HG02571 (cell line): Measurements from ENCODE around the gene MZF1.
A peak's percentile ranks its signal among the peaks of the same experiment; 100 is the strongest.

Source experiments
- ATAC-seq: cut with Tn5 transposase; IDR thresholded peaks from one replicate; pipeline ENCODE4 v1.9.1; 2021; ENCODE audit warnings: mild to moderate bottlenecking, moderate library complexity; ENCODE audit not compliant: unreplicated experiment

MZF1 gene

GRCh38 chr19:58556622-58557220, 16.4 kb downstream of the MZF1 start:
- no peak for ATAC-seq

GRCh38 chr19:58555920-58556621, 17.1 kb downstream of the MZF1 start:
- no peak for ATAC-seq

- no peak for ATAC-seq
Measured at GRCh38 chr19:58555369-58555885, 17.7 kb downstream of the MZF1 start.

GRCh38 chr19:58554494-58555368, 18.4 kb downstream of the MZF1 start, which contains the start of gene CHMP2A:
CHMP2A (minus strand) TSS chr19:58555105; CDS start chr19:58554212, 893 bp downstream.
- peak; percentile 34 for ATAC-seq

- no peak for ATAC-seq
Measured at GRCh38 chr19:58553799-58554493, 19.2 kb downstream of the MZF1 start.

GRCh38 chr19:58552655-58553054, 20.5 kb downstream of the MZF1 start:
- ATAC-seq = no peak

- no peak for ATAC-seq
Measured at GRCh38 chr19:58551577-58552471, 21.3 kb downstream of the MZF1 start.

GRCh38 chr19:58551123-58551497, 22.0 kb downstream of the MZF1 start:
- ATAC-seq = no peak

GRCh38 chr19:58550362-58551122, 22.6 kb downstream of the MZF1 start:
- ATAC-seq = no peak

GRCh38 chr19:58549664-58550361, 23.3 kb downstream of the MZF1 start:
- no peak for ATAC-seq

- ATAC-seq = no peak
Measured at GRCh38 chr19:58548859-58549663, 24.1 kb downstream of the MZF1 start.

GRCh38 chr19:58547323-58548312, 25.5 kb downstream of the MZF1 start:
- ATAC-seq = no peak

- ATAC-seq = no peak
Measured at GRCh38 chr19:58546019-58546530, 27.1 kb downstream of the MZF1 start.

GRCh38 chr19:58545286-58546018, 27.7 kb downstream of the MZF1 start:
- ATAC-seq = no peak

- ATAC-seq = peak; percentile 51
Measured at GRCh38 chr19:58544591-58545285, 28.4 kb downstream of the MZF1 start.
